Kidney glomerular epithelial cell (primary cell): ENCODE measurements around the gene TMEM196.
"Not testable (repeated sequence)": the region's sequence is repeated elsewhere in the genome, so short reads cannot be mapped to it uniquely, and the experiment has no call there.

Experiments
- DNase-seq: peaks from one replicate; lab custom pipeline; 2025; lab: John Stamatoyannopoulos, UW

TMEM196 gene

DNA sequence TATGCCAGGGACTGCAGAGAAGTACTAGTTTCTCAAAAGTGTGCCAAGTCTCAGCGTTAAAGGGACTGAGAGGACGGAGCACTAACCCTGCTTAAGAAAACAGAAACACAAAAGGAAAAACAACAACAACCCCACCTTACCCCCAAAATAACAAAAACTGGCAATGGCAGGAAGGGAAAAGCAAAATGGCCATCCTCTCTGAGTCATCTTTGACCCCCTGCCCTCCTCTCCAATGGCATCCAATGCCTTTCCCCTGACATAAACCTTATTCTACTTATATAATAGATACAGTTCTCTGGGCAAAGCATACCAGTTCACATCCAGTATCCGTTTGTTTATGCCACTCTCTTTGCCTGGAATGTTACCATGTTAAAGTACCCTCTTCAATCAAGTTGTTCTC, 66.2 kb downstream of the TMEM196 start:
- no peak for DNase-seq

DNA sequence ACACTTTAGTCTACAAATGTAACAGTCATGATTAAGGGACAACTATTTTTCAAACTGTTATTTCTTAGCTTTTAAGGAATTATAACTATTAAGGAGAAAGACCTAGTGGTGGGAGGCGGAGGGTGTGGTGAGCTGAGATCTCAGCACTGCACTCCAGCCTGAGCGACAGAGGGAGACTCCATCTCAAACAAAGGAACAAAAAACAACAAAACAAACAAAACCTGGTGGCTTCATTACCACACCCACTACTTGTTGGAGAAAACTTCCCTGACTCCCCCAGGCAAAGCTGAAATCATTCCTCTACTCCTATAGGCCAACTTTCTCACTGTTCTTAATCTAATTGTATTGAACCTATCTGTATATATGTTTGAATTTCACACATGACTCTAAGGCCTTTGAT, 67.8 kb downstream of the TMEM196 start:
- no peak for DNase-seq

GRCh38 chr7:19701471-19701870, 71.9 kb downstream of the TMEM196 start:
- DNase-seq, result no peak

- DNase-seq, result no peak
These were observed 72.5 kb downstream of the TMEM196 start for GRCh38 chr7:19700936-19701335.

DNA sequence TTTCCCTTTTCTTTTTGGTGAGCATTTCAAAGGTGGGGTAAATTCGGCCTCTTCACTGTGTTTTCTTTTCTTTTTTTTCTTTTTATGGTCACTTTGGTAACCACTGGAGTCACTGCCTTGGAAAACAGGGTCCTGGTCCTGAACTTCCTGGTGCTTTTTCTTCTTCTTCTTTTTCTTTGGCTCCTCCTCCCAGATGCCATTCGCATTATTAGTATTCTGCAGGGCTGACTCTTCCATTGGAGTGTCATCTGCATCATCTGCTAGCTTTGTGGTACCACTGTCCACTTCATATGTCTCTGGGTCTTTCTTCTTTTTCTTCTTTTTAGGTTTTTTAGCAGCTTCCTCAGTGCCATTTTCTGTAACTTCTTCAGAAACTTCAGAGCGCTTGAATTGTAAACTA, 75.1 kb downstream of the TMEM196 start:
- DNase-seq, result no peak

DNA sequence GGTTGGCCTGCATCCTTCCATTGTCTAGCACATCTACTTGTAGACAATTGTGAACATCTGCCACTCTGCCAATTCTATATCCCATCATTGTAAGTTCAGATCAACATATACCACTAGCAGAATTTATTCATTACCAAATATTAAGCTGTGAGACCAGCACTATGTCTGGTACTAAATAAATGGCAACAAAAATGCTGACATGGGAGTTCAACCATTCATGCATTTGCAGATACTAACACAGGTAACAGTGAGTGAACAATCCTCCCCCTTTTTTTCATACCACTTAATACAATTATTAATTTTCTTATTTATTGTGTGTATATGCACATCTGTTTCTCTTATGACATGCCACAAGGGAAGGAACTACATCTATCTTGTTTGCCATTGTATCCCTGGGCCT, 76.5 kb downstream of the TMEM196 start:
- no peak for DNase-seq

GRCh38 chr7:19692111-19692828, 81.1 kb downstream of the TMEM196 start:
- DNase-seq, result no peak

DNA sequence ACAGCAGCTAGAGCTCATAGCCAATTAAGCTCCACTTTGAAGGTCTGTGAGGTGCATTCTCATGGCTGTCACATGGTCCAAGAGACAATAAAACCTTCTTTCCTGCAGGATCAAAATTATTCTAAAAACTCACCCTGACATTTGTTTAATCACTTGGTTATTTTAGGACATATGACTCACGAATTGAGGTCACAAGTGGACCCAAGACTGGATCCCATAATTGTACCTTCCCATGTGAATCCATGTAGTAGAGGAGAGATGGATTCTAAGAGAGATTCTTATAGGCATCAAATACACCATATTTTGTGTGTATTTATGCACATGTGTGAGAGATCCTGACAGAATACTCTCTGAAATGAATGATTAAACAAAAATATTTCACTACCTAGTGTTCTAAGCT, 82.7 kb downstream of the TMEM196 start:
- no peak for DNase-seq

GRCh38 chr7:19689130-19689529, 84.3 kb downstream of the TMEM196 start:
- DNase-seq, result not testable (repeated sequence)

DNA sequence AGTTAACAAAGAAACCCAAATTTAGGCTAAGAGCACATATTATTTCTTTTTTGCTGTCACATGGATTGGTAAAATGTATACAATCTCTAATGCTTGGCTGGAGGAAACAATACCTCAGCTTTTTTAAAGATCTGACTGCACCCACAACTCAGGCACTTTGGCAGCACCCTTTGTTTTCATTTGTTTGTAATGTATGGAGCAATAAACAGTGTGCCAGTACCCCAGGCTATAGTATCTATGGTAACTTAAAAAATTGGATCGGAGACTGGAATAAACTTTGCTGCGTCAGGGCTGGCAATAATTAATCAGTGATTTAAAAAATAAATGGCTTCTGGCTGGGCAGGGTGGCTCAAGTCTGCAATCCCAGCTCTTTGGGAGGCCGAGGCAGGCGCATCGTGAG, 91.8 kb downstream of the TMEM196 start:
- no peak for DNase-seq

DNA sequence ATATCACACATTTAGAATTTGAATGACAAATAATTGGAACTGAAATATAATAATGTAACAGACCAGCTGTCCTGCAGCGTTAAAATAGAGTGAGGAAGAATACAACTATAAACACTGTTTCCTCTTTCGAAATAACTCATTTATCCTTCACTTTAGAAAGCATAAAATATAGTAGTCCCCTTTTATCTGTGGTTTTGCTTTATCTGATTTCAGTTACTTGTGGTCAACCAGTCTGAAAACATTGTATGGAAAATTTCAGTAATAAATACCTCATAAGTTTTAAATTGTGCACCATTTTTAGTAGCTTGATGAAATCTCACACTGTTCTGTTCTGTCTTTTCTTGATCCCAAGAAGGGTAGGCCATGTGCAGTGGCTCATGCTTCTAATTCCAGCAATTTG, 96.2 kb downstream of the TMEM196 start:
- DNase-seq, result no peak

GRCh38 chr7:19675816-19676215, 97.6 kb downstream of the TMEM196 start:
- DNase-seq, result no peak

- no peak for DNase-seq
These were observed 99.0 kb downstream of the TMEM196 start for GRCh38 chr7:19674266-19674960.

DNA sequence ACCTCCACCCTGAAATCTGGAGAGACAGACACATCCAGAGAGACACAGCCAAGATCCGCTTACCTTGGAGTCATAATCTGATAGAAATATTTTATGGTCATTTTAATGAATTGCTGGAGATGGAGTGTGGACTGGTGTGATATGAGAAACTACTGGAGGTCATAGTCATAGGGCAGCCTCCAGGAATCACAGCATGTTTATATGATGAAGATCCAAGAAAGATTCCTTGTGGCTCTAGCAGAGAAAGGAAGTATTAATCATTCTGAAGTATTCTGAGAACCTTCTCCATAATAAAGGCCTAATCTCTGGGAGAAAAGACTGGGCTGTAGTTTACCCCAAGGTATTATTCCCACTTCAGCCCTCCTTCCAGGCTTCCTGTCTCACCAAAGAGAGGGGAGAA, 102.6 kb downstream of the TMEM196 start:
- DNase-seq, result no peak
